HG03457 (cell line): Measurements from ENCODE around the gene GPX3.

ENCODE experiments used
- ATAC-seq: cut with Tn5 transposase; IDR thresholded peaks from one replicate; pipeline ENCODE4 v1.9.1; 2021; ENCODE audit warnings: moderate number of reproducible peaks; ENCODE audit not compliant: unreplicated experiment

Gene GPX3

GRCh38 chr5:151033217-151033934, 13.0 kb downstream of the GPX3 start:
- no peak for ATAC-seq

- no peak for ATAC-seq
Measured at GRCh38 chr5:151034422-151035379, 14.3 kb downstream of the GPX3 start.

- ATAC-seq, result no peak
Measured at GRCh38 chr5:151036556-151036955, 16.2 kb downstream of the GPX3 start.

- ATAC-seq, result no peak
Measured at GRCh38 chr5:151037561-151038411, 17.4 kb downstream of the GPX3 start.

- no peak for ATAC-seq
Measured at GRCh38 chr5:151038412-151038745, 18.0 kb downstream of the GPX3 start.

DNA sequence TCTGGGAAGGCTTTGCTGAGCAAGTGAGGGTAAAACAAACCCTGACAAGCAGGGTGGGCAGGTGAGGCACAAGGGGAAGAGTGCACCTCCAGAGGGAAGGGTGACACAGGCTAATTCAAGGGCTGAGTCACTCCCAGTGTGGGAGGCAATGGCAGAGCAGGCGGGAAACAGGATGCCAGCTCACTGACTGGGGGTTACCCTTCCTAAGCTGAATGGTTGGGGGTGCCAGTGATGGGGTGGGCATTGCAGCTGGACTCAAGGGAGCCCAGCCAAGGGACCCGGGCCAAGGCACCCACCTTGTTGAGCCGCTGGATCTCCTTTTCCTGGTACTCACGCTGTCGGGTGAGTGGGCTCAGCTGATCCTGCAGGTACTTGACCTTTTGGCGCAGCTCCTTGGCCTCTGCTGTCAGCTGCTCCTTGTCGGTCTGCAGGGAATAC, 18.4 kb downstream of the GPX3 start:
- ATAC-seq, result no peak

DNA sequence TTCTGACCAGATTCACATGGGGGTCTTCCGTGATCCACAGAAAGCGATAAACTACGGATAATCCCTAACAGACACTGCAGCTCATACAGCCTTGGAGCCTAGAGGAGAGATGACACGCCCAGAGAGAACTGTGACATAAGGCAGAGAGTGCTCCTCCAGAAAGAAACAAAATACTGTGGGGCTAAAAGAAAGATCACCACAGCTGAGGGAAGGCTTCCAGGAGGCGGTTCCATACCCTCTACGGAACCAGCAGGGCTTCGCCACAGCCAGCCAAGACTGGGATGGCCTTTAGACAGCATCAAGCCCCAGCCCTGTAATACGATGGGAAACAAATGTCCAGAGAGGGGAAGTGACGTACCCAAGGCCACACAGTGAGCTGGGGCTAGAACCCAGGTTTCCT, 19.3 kb downstream of the GPX3 start:
- ATAC-seq, result no peak

DNA sequence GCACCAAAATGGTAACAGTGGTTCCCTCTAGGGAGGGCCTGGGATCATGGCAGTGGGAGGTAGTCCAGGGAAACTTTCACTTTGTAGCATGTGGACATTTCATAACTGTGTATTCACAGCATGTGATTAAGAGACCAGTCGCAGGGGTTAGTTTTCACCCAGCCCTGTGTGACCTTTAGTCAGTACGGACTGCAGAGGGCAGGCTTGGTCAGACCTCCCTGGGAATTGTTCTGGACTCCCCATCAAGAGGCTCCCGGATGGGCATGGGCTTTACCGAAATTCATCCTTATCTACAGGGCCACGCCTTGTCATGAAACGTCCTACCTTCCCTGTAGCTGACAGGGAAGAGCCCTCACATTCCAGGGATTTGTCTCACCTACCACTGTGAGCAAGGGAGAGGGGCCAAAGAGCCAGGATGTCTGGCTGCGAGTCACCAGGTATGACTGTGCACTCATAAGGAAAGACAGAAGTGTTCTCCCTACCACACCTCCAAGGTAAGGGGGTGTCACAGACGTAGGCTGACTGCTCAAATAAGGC, 19.9 kb downstream of the GPX3 start:
- ATAC-seq, result no peak

DNA sequence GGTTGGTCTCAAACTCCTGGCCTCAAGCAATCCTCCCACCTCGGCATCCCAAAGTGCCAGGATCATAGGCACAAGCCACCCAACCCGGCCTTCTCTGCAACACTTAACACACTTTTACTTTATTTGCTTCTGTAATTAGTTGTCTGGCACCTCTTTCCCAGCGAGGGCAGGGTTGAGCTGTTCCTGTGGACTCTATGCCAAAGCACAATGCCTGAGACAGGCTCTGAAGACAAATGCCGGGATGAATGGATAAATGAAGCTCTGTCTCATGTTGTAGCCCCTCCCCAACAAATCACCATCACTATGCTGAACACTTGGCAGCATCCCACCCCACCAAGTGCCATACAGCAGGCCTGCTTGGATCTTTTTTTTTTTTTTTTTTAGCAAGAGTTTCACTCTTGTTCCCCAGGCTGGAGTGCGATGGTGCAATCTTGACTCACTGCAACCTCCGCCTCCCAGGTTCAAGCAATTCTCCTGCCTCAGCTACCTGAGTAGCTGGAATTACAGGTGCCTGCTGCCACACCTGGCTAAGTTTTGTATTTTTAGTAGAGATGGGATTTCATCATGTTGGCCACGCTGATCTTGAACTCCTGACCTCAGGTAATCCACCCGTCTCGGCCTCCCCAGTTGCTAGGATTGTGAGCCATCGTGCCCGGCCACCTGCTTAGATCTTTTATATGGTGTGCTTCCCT, 21.3 kb downstream of the GPX3 start:
- no peak for ATAC-seq

DNA sequence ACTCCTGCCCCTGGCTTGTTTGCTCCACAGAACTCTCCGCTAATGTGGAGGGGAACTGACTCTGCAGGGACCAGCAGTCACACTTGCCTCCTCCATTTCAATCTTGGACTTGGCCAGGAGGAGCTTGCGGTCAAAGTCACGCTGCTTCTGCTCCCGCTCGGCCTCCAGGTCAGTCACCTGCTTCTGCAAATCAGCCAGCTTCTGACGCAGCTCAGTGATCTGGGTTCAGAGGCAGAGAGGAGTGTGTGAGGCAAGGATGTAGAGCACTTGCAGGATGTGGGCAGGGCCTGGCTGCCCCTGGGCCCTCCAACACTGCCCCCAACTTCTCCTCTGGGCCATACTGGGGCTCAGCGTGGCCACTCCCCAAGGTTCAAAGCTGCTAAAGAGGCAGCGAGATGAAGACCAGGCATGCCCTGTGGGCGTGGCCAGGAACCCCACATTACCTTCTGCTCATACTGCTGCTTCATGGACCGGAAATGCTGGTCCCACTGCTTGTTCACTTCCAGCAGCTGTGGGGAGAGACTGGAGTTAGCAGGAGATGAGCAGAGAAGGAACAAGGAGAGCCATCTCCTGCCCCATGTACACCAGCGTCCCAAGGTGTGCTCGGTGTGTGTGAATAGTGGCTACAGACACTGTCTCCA, 22.2 kb downstream of the GPX3 start:
- ATAC-seq, result no peak

- peak; percentile 56 for ATAC-seq
Measured at GRCh38 chr5:151047814-151048425, 27.5 kb downstream of the GPX3 start.

DNA sequence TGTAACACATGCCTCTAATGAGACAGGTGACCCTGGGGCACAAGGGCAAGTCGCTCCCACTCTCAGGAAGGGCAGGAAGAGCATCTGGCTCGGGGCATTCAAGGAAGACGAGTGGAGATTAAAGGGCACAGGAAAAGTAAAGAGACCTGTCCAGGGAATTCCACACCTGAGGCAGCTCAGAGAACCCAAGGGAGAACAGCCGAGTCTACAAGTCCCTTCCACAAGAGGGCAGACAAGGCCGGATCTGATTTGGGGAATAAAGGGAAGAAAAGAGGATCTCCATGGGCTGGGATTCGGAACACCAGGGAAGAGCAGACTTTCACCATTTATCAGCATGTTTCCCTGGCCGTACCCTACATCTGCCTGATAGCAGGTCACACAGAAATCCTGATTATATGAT, 28.1 kb downstream of the GPX3 start:
- ATAC-seq, result no peak

DNA sequence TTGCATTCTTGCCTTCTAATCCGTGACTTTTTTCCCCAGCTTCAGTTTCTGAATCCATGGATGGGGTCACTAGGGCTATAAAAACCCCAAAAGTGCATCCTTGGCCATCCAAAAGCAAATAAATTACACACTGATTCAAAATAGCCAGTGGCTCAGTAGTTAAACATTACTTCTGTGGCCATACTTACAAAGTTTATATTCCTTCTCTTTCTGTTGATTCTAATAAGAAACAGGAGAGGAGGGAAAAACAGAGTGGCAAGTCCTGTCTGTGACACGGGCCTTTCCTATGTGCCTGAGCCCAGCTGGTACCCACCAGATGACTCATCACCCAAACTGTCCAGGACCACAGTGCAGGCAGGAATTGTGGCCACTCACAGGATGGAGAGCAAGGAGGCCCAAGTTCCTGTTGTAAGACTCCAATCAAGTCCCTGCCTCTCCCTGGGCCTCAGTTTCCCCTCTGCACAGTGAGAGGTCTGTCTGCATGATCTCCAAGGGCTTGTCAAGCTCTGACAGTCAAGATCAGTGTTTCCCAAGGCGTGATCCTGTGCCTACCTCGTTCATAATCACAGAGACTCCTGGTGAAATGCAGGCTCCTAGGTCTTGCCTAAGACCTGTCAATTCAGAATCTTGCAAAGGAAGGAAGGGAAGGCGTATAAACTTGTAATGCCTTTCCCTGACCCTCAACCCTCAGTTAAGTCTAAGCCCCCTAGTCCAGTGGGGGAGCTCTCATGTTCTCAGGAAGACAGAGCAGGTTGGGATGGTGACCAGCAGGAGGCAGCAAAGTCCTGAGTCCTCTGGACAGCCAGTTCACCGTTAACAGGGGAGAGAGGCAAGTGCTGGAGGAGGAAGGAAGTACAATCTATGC, 30.9 kb downstream of the GPX3 start:
- ATAC-seq, result no peak

- no peak for ATAC-seq
Measured at GRCh38 chr5:151051931-151052608, 31.7 kb downstream of the GPX3 start.

GRCh38 chr5:151052836-151053235, 32.4 kb downstream of the GPX3 start:
- ATAC-seq, result no peak

DNA sequence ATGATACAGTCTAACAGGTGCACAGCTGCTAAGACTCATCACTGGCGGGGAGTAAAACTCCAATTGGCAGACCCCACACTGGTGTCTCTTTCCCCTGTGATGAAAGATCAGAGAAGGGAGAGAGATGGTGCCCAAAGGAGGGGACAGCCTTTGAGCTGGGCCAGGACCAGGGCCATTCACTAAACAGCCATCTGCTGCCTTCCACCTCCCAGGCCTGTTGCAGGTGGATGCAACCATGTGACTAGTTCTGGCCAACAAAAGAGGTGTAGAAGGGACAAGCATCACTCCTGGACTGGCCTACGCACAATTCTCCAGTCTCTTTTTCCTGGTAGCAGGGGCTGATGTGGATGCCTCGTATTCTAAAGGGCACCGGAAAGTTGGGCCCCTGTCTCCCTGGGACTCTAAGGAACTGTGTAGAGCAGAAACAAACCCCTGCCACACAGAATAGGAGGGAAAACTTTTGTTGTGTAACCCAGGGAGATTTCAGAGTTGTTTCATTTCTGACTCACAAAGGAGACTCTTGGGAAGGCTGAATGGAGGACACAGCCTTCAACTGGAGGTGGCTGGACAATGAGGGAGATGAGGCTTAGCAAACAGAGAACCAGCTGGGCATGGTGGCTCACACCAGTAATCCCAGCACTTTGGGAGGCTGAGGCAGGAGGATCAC, 33.5 kb downstream of the GPX3 start:
- no peak for ATAC-seq

DNA sequence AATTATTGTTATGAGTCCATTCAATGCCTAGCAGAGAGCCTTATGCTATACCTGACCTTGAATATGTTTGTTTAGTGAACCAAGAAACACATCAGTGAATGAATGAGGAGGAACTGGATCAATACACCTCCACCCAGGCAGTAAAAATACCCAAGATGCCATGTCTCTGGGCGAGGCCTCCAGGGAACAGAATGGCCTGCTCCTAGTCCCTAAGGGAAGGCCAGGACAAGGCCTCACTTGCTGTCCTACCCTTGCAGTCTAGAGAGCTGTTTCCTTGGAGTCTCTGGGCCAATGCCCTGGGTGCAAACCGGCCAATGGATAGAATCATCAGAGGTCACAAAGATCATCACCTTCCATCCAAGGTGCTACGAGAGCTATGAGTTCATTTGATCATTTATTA, 34.3 kb downstream of the GPX3 start:
- ATAC-seq, result no peak
